HG03457 (cell line): Measurements from ENCODE around the gene CHKB.

Experiments used
- ATAC-seq: cut with Tn5 transposase; IDR thresholded peaks from one replicate; pipeline ENCODE4 v1.9.1; 2021; ENCODE audit warnings: moderate number of reproducible peaks; ENCODE audit not compliant: unreplicated experiment

CHKB gene

GRCh38 chr22:50531962-50532674, 50.5 kb downstream of the CHKB start:
- no peak for ATAC-seq

DNA sequence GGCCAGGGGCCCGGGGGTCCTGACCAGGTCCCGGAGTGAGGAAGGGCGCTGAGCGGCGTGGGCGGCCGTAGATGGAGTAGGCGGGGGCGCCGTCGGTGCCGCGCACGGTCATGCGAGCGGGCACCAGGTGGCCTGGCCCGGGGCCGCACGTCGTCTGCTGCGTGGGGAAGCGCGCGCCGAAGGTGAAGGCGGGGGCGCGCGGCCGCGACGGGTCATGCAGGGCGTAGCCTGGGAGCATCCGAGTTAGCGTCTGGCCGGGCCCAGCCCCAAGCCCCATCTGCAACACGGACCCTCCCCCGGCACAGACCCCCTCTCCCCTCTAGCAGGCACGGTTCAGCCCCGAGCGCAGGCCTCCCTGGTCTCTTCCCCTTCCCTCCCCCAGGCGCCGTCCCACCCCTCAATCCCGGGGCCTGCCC, 51.1 kb downstream of the CHKB start:
- no peak for ATAC-seq

DNA sequence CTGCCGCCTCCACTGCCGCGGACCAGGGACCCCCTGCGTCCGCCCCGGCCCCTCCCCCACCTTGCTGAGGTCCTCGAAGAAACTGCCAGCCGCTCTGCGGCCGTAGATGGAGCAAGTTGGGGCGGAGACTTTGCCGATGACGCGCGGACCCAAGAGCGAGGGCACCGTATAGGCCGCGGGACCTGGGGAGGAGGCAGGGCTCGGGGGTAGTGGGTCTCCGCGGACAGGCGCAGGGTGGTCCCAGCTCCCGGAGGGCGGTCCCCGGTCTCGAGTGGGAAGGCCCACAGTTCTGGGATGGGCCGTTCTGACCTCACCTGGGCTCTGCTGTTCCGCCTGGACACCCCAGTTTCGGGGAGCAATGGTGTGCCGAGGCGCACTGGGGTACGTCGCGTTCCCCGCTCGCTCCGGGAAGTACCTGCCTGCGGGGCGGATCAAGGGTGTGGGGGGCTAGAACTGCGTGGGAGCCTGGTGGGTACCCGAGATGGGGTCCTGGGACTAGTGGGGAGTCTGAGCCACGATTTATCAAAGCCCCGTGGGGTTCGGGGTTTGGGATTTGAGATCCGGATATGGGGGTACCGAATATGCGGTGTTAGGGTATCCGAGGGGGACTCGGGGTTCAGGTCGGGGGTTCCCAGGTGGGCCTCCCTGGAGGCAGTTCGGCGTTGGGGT, 51.6 kb downstream of the CHKB start:
- ATAC-seq: no peak

- no peak for ATAC-seq
Measured at GRCh38 chr22:50530580-50530876, 52.1 kb downstream of the CHKB start.

DNA sequence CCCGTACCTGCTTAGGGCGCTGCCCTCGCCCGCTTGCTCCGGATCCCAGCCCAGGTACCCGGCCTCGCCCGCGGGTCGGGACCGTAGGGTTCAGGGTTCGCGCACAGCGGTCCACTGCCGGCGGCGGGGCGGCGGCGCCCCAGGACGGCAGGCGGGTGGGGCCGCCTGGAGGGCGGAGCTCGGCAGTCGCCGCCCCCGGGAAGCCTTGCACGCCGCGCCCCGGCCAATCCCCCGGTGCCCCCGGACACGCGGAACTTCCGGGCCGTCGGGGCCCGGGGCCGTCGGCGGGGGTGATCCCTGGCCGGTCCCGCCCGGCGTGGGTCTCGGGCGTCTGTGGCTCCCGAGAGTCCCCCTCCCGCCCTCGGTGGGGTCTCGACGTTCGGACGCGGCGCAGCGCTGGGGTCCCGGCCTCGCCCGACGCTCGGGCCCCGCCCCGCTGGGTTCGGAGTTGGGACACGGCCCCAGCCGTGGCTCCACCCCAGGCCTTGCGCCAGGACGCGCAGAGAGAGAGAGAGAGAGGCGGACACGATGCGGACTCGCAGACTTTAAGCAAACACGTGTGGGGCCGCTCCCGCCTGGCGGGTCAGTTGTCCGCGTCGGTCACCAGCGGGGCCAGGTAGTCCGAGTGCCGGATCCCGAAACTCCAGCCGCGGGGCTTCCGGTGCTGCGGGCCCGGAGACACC, 52.6 kb downstream of the CHKB start, which contains the start of gene TYMP:
Gene TYMP, minus strand, starts transcription at position 116 of the 683 bp plus-strand sequence. CDS start 303 bp downstream, outside the sequence.
- no peak for ATAC-seq

GRCh38 chr22:50529416-50529896, 53.2 kb downstream of the CHKB start:
- ATAC-seq: no peak
